Naive B cell (primary cell): ENCODE data around the gene C16orf95. TPM values are rescaled to one million over a fixed set of nuclear protein-coding genes. Genes with fewer than 3 reads are reported as not detected.

Experiments
- ATAC-seq, 2 donors: fragments of 150-1000 bp; cut with Tn5 transposase; 2 replicates each; pipeline ENCODE4 v1.10.0; 2021; ENCODE audit warnings: low read depth in 2 of 2, mild to moderate bottlenecking in 2 of 2, moderate library complexity in 2 of 2
- DNase-seq: peaks from one replicate; pipeline ENCODE4 v3.0.0; 2022
- H3K27ac Mint-ChIP-seq, 6 donors: one replicate each; pipeline ENCODE4 v1.8.0; 2020 to 2022; ENCODE audit warnings: mild to moderate bottlenecking in 6 of 6, mixed read lengths in 6 of 6, moderate library complexity in 5 of 6, inconsistent platforms in 2 of 6
- H3K27me3 Mint-ChIP-seq, 3 donors: one replicate each; pipeline ENCODE4 v1.8.0; 2021 to 2022; ENCODE audit warnings: mixed read lengths in 3 of 3, mild to moderate bottlenecking in 1 of 3
- H3K36me3 Mint-ChIP-seq, 2 donors: one replicate each; pipeline ENCODE4 v1.8.0; 2020 to 2022; ENCODE audit warnings: mixed read lengths in 2 of 2, inconsistent platforms in 1 of 2, mild to moderate bottlenecking in 1 of 2
- H3K4me1 Mint-ChIP-seq, 3 donors: one replicate each; pipeline ENCODE4 v1.8.0; 2020 to 2022; ENCODE audit warnings: mixed read lengths in 3 of 3, inconsistent platforms in 1 of 3, mild to moderate bottlenecking in 1 of 3, moderate library complexity in 1 of 3
- H3K4me3 Mint-ChIP-seq, 8 donors: one replicate each; pipeline ENCODE4 v1.8.0; 2020 to 2022; ENCODE audit warnings: mild to moderate bottlenecking in 8 of 8, mixed read lengths in 8 of 8, moderate library complexity in 8 of 8, inconsistent platforms in 2 of 8
- H3K9me3 Mint-ChIP-seq, 7 donors: one replicate each; pipeline ENCODE4 v1.8.0; 2020 to 2022; ENCODE audit warnings: mixed read lengths in 7 of 7, mild to moderate bottlenecking in 5 of 7, inconsistent platforms in 2 of 7, moderate library complexity in 1 of 7
- polyA plus RNA-seq, 6 donors: library from polyadenylated mRNA; unstranded; fragments of 300-500 nt; fragmentation: Illumina TruSeq; gene quantifications; one replicate each; pipeline ENCODE4 v1.2.3, GENCODE V29; 2021; ENCODE audit warnings: low read depth in 6 of 6

Gene C16orf95
- polyA plus RNA-seq, 6 donors from 2014 or later = 1.4 to 3.6 (median 2.2) TPM

DNA sequence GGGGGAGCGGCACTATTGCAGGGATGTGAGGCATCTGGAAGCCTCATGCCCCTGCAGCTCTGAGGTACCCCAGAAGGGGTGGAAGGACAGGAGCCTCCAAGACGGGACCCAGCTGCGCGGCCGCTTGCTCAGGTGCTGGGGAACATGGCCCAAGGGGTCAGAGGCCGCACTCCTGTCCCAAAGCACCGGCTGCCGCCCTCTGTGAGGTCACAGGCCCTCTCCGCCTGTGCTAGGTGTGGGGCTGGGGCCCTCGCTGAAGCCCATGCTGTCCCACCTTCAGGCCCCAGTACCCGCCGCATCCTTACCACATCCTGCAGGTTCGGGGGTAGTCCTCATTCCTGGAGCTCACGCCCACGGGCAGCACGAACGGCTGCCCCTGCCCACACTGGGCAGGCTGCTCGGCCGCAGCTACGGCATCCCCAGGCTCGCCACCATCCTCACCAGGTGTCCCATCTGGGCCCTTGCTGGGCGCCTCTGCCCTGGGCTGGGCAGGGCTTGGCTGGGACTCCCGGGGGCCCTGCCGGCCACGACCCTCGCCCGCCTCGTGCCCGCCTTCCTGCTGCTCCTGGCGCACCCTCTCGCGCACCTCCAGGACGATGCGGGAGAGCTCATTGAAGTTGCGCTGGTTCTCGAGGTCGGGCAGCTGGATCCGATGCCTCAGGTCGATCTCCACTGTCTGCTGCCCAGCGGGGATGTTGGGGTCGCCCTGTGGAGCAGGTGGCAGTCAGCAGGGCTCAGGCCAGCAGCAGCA is 16.6 kb upstream of the C16orf95 start:
- ATAC-seq (no peak), DNase-seq (no peak)
- no peaks in the 10 kb centered on the region for H3K9me3 Mint-ChIP-seq
- no peak overlapping the region for H3K4me3 Mint-ChIP-seq
- H3K36me3 Mint-ChIP-seq = peaks cover 3 to 10% of the 10 kb centered on the region in 2 donors
- no peaks in the 10 kb centered on the region for H3K27me3 Mint-ChIP-seq
- no peak overlapping the region for H3K27ac Mint-ChIP-seq
- H3K4me1 Mint-ChIP-seq = peaks cover 10 to 16% (median 15%) of the 10 kb centered on the region in 3 donors

DNA sequence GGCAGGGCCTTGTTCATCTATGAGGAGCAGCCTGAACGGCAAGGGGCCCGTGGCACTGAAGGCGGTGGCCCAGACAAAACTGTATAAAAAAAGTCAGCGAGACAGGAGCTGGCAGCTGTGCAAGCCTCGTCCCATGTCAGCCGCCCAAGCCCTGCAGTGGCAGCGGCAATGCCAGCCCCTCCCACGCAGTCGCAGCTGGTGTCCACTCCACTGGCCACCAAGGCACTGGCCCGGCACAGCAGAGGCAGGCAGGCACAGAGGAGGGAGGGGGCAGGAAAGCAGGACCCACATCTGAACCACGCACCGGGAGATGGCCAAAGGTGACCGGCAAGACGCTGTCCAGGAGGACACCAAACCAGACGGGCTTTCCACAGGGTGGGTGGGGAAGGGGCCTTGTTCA is 15.9 kb upstream of the C16orf95 start:
- ATAC-seq = no peak
- Mint-ChIP-seq H3K27ac (no peak overlapping the region), H3K36me3 (peaks cover 0 to 8% of the 10 kb centered on the region in 2 donors), H3K9me3 (no peaks in the 10 kb centered on the region), H3K27me3 (no peaks in the 10 kb centered on the region), H3K4me1 (peaks cover 10 to 14% (median 13%) of the 10 kb centered on the region in 3 donors), H3K4me3 (no peak overlapping the region)
- DNase-seq = no peak

GRCh38 chr16:87332150-87332549 is 15.0 kb upstream of the C16orf95 start:
- DNase-seq (no peak), ATAC-seq (no peak)
- Mint-ChIP-seq H3K36me3 (peaks cover 0 to 5% of the 10 kb centered on the region in 2 donors), H3K27me3 (no peaks in the 10 kb centered on the region), H3K4me3 (no peak overlapping the region), H3K27ac (no peak overlapping the region), H3K4me1 (peaks cover 5 to 10% (median 6%) of the 10 kb centered on the region in 3 donors), H3K9me3 (no peaks in the 10 kb centered on the region)

- ATAC-seq (no peak), DNase-seq (no peak)
- Mint-ChIP-seq H3K4me3 (no peak overlapping the region), H3K4me1 (peaks cover 0 to 4% (median 0%) of the 10 kb centered on the region in 3 donors), H3K27ac (peak overlapping the region in 1 of 6 donors; percentile 53), H3K36me3 (peaks cover 0 to 5% of the 10 kb centered on the region in 2 donors), H3K27me3 (no peaks in the 10 kb centered on the region), H3K9me3 (no peaks in the 10 kb centered on the region)
These were observed 14.1 kb upstream of the C16orf95 start for GRCh38 chr16:87331241-87331801.

- Mint-ChIP-seq H3K27ac (peak overlapping the region in 1 of 6 donors; percentile 80), H3K9me3 (no peaks in the 10 kb centered on the region), H3K4me1 (peaks cover 0 to 5% (median 0%) of the 10 kb centered on the region in 3 donors), H3K4me3 (no peak overlapping the region), H3K27me3 (no peaks in the 10 kb centered on the region), H3K36me3 (peaks cover 0 to 5% of the 10 kb centered on the region in 2 donors)
- ATAC-seq (no peak), DNase-seq (no peak)
These were observed 13.5 kb upstream of the C16orf95 start for GRCh38 chr16:87330646-87331045.

GRCh38 chr16:87330257-87330624 is 13.0 kb upstream of the C16orf95 start:
- DNase-seq = no peak
- Mint-ChIP-seq H3K27me3 (no peaks in the 10 kb centered on the region), H3K4me1 (peaks cover 0 to 7% (median 0%) of the 10 kb centered on the region in 3 donors), H3K9me3 (no peaks in the 10 kb centered on the region), H3K36me3 (peaks cover 0 to 5% of the 10 kb centered on the region in 2 donors), H3K27ac (no peak overlapping the region), H3K4me3 (no peak overlapping the region)
- ATAC-seq = no peak

DNA sequence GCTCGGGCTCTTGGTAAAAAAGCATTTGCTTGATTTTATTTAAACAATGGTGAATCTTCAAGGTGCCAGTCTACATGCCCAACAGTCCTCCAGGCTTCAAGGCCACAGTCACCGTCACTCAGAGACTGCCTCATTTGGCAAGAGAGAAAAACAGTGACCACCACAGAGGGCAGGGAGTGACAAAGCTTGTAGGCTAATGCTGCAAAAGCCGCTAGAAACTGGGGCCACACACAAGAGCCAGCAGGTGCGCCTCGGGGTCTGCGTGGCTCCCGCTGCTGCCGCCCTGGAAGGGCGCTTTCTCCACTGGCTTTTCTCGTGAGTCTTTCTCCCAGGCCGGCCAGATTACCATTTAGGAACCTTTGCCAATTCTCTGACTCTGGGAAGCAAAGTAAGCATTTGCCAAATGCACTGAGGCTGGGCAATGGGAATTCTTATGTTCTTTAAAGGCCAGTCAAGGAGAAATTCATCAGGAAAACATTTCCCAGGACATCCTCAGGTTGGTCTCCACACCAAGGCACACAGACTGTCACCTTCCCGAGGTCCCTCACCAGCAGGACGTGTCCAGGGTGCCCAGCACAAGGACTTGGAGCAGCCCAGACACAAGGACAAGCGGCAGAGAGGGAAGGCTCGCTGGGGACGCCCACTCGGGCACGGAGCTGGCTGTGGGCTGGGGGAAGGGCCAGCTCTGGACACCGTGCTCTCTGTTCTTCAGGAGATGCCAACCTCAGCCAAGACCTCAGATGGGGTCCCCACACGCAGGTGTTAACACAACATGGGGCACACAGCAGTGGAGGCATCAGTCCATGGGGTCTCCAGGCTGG is 12.5 kb upstream of the C16orf95 start:
- peaks cover 0 to 8% (median 4%) of the 10 kb centered on the region in 3 donors for H3K4me1 Mint-ChIP-seq
- no peaks in the 10 kb centered on the region for H3K9me3 Mint-ChIP-seq
- H3K27ac Mint-ChIP-seq = peak overlapping the region in 1 of 6 donors; percentile 21
- H3K4me3 Mint-ChIP-seq = no peak overlapping the region
- no peaks in the 10 kb centered on the region for H3K27me3 Mint-ChIP-seq
- DNase-seq (no peak), ATAC-seq (no peak)
- peaks cover 0 to 5% of the 10 kb centered on the region in 2 donors for H3K36me3 Mint-ChIP-seq

DNA sequence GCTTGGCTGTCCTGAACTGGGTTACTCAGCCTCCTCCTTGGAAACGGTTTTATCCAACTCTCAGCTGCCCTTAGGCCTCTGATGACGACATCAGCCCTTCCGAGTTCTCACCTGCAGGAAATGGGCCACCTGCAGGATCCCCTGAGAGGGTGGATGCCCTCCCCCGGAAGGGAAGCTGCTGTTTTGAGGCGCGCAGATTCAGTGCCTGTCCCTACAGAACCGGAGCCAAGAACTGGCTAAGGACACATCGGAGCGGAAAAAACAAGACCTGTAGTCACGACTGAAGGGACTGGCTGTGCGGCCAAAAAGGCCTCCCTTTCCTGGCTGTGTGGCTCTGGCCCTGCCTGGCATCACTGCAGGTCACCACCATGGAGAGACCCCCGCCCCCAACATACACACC is 11.7 kb upstream of the C16orf95 start:
- H3K9me3 Mint-ChIP-seq = no peaks in the 10 kb centered on the region
- H3K4me3 Mint-ChIP-seq = no peak overlapping the region
- no peaks in the 10 kb centered on the region for H3K27me3 Mint-ChIP-seq
- H3K36me3 Mint-ChIP-seq = peaks cover 0 to 5% of the 10 kb centered on the region in 2 donors
- H3K4me1 Mint-ChIP-seq = peaks cover 0 to 8% (median 7%) of the 10 kb centered on the region in 3 donors
- ATAC-seq (no peak), DNase-seq (no peak)
- H3K27ac Mint-ChIP-seq = no peak overlapping the region

DNA sequence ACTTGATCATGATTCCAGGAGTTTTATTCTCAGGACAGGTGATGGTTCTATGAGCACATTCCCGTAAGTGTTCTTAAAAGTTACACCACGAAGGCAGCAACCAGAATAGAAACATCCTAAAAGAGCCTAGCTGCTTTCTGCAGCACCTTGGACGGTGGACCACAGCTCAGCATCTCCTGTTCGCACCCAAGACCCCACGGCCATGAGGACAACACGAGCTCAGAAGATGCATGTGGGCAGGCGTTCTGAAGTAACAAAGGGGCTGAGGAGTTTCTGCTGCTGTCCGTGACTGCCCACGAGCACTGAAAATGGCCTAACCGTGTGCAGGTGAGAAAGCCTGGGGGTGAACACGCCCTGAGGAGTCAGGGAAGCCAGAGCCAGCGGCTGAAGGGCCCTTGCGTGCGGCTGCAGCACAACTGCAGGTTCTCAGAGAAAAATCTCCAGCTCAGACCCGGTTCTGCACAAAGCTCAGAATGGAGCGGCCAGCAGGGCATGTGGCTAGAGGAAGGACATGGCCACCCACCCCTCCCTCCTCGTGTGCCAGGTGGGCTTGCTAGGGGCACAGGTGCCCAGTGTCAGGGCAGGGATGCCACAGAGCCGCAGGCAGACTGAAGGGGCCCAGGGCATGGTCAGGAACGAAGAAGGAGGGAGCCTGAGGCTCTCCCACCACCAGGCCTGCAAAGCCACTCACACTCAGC is 10.8 kb upstream of the C16orf95 start:
- Mint-ChIP-seq H3K36me3 (peaks cover 0 to 5% of the 10 kb centered on the region in 2 donors), H3K9me3 (no peaks in the 10 kb centered on the region), H3K27me3 (no peaks in the 10 kb centered on the region), H3K4me1 (peaks cover 0 to 8% (median 7%) of the 10 kb centered on the region in 3 donors), H3K4me3 (no peak overlapping the region), H3K27ac (peak overlapping the region in 2 of 6 donors; percentile 4 to 18)
- no peak for DNase-seq
- ATAC-seq = no peak

- peaks cover 0 to 5% of the 10 kb centered on the region in 2 donors for H3K36me3 Mint-ChIP-seq
- ATAC-seq (no peak), DNase-seq (no peak)
- H3K27ac Mint-ChIP-seq = no peak overlapping the region
- no peaks in the 10 kb centered on the region for H3K9me3 Mint-ChIP-seq
- H3K4me3 Mint-ChIP-seq = peak overlapping the region in 1 of 8 donors; percentile 31
- H3K27me3 Mint-ChIP-seq = no peaks in the 10 kb centered on the region
- H3K4me1 Mint-ChIP-seq = peaks cover 0 to 8% (median 7%) of the 10 kb centered on the region in 3 donors
These were observed 9.0 kb upstream of the C16orf95 start for GRCh38 chr16:87326151-87326571.

- Mint-ChIP-seq H3K27ac (peak overlapping the region in 2 of 6 donors; percentile 45 to 82), H3K4me3 (no peak overlapping the region), H3K4me1 (peaks cover 0 to 8% (median 7%) of the 10 kb centered on the region in 3 donors), H3K27me3 (no peaks in the 10 kb centered on the region), H3K9me3 (no peaks in the 10 kb centered on the region), H3K36me3 (no peaks in the 10 kb centered on the region)
- DNase-seq (no peak), ATAC-seq (no peak)
These were observed 8.2 kb upstream of the C16orf95 start for GRCh38 chr16:87325423-87325858.

DNA sequence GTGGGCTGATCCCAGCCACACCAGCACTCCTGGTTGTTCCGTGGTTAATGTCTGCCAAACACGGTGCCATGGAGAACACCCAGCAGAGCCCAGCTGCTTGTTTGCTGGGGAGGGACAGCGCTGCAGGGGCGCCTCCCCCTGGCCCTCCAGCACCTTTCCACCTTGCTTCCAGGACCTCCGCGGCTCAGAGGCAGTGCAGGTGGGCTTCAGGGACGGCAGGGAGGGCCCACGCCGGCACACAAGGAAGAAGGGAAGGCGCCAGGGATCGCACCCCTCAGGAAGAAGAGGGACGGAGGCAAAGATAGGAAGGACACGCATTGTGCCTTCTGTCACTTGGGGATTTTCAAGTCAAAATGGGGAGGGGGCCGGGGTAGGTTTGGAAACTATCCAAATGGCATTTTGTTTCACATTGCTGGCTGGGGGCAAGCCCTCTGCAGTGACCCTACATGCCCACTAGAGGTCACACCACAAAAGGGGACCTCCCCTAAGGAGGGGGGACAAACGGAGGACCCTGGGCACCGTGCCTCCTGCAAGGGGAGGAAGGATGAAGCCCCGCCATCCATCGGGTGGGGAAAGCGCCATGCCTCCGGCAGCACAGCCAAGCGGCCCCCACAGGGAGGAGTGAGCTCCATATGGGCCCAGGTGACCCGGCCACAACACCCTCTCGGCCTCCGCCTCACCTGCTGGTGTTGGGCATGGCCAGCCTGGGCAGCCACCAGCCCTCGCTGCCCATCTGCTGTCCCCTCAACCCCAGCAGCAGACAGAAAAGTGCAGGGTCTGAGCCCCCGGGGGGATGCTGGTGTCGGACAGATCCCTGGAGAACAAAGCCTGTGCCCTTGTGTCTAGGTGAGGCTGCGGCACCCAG is 7.5 kb upstream of the C16orf95 start:
- peak; percentile 45 for DNase-seq
- peaks cover 0 to 8% (median 7%) of the 10 kb centered on the region in 3 donors for H3K4me1 Mint-ChIP-seq
- peak overlapping the region in 1 of 6 donors; percentile 28 for H3K27ac Mint-ChIP-seq
- H3K27me3 Mint-ChIP-seq = no peaks in the 10 kb centered on the region
- ATAC-seq = peak; percentile 78 to 83
- H3K36me3 Mint-ChIP-seq = no peaks in the 10 kb centered on the region
- peak overlapping the region in 1 of 8 donors; percentile 48 for H3K4me3 Mint-ChIP-seq
- no peaks in the 10 kb centered on the region for H3K9me3 Mint-ChIP-seq
